ENCODE results near the gene EVA1B.
A peak's percentile ranks its signal among the peaks of the same experiment; 100 is the strongest.

The EVA1B gene

GRCh38 chr1:36307601-36308330 lies 15.7 kb downstream of the EVA1B start:
- DNase-seq: no peak

- peak; percentile 91 for DNase-seq
These were observed 16.5 kb downstream of the EVA1B start for GRCh38 chr1:36306902-36307456.

DNA sequence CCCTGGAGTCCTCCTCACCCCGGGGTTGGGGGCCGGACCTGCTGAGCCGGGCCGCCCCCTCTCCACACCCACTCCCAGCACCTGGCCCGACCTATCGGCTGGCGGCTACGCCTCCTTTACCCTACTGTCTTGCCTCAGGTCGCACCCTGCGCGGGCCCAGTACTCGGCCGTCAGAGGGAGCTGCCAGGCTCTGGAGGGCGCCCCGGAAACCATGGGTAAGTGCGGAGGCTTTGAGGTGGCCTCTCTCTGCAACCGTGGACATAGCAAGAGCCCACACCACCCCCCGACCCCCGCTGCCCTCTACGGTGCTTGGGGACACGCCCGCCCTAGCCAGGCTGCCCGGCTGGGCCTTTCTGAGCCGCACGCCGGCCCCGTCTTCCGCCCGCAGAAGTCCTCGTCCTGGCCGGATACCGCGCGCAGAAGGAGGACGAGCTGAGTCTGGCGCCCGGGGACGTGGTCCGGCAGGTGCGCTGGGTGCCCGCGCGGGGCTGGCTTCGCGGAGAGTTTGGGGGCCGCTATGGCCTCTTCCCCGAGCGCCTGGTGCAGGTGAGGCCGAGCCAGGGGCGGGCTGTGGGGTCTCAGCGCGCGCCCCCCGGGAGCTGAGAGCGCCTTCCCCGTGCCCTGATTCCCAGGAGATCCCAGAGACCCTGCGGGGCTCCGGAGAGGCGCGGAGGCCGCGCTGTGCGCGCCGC lies 17.1 kb downstream of the EVA1B start, which contains the start of gene SH3D21:
SH3D21 (plus strand) TSS at position 159 of the 692 bp plus-strand sequence; CDS start at position 212, 53 bp downstream.
- peak; percentile 50 for DNase-seq

DNA sequence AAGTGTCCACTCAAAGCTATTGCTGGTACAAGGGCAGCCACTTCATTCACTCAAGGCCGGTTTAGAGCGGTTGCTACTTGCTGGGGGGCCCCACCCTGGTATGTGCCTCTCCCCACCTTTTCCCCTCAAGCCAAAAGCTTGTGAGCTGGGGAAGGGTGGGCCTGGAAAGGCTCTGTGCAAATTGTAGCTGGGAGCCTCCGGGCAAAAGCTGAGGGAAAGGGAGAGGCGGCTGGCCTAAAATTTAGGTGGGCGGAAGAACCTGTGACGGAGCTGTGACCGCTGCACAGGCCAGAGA lies 17.6 kb downstream of the EVA1B start:
- DNase-seq: no peak

- no peak for DNase-seq
These were observed 18.2 kb downstream of the EVA1B start for GRCh38 chr1:36304970-36305914.

- DNase-seq: peak; percentile 22
These were observed 18.9 kb downstream of the EVA1B start for GRCh38 chr1:36304521-36304920.

GRCh38 chr1:36303650-36304360 lies 19.6 kb downstream of the EVA1B start:
- no peak for DNase-seq

- DNase-seq: no peak
These were observed 20.2 kb downstream of the EVA1B start for GRCh38 chr1:36303244-36303643.

DNA sequence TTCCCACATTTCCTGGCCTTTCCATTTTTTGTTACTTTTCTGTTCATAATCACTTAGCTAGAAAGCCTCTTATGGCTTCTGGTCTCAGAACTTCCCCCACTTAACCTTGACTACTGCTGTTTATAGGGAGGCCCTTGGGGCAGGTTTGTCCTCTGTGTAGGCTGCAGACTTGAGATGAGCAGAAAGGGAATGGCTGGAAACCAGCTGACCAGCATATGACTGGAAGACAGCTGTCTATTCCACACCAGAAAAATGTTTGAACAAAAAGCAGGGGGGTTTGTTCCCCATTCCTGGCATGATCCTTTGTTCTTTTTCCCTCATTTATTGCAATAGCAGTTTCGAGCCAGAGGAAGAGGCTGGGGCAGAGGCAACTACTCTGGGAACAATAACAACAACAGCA lies 22.2 kb downstream of the EVA1B start:
- no peak for DNase-seq

- DNase-seq: no peak
These were observed 22.9 kb downstream of the EVA1B start for GRCh38 chr1:36300526-36300925.

GRCh38 chr1:36298640-36299039 lies 24.8 kb downstream of the EVA1B start:
- DNase-seq: no peak

DNA sequence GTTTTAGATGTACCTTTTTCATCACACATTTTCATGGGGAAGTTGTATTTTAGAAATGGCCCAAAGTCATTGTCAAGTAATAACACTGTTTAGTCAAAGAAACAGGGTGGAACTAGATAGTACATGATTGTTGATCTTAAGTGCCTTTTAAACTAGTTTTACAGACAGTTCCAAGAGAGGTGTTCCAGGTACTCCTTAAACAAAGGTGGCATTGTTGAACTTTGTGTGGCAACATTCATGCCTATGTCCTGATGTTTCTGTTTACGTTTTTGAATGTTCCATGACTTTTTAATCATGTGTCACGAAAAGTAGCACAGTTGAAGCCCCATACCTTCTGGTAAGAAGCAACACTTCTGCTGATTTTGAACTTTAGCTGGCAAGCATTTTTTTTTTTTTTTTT lies 26.4 kb downstream of the EVA1B start:
- DNase-seq: no peak

- no peak for DNase-seq
These were observed 28.1 kb downstream of the EVA1B start for GRCh38 chr1:36295390-36295789.

- no peak for DNase-seq
These were observed 35.9 kb downstream of the EVA1B start for GRCh38 chr1:36287595-36287994.

GRCh38 chr1:36286802-36287201 lies 36.6 kb downstream of the EVA1B start:
- DNase-seq: no peak

DNA sequence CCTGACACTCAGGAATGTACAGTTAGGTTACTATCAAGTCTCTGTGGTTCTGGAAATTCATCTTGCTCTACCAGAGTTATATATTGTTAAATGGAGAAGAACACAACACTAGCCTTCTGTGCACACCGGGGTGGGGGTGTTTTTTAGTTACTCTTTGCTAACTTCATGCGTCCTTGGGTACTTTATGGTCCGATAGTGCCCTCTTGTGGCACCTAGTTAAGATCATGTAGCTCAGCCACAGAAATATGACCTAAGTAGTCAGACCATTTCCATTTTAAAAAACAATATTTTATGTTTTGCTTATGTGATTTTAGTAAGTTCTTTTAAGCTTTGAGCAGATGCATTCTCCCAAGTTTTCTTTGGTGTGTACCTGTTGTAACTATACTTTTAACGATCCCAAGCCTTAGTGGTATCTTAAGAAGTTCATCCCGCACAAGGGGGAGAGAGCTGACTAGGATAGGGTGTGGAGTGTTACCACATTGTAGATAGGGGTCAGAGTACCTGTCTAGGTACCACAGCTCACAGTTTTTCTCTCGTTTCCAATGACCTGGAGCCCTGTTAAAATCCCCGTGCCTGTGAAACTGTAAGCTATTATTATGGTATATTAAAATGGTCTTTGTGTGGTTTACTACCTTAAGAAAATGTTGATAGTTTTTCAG lies 37.9 kb downstream of the EVA1B start:
- DNase-seq: peak; percentile 63

DNA sequence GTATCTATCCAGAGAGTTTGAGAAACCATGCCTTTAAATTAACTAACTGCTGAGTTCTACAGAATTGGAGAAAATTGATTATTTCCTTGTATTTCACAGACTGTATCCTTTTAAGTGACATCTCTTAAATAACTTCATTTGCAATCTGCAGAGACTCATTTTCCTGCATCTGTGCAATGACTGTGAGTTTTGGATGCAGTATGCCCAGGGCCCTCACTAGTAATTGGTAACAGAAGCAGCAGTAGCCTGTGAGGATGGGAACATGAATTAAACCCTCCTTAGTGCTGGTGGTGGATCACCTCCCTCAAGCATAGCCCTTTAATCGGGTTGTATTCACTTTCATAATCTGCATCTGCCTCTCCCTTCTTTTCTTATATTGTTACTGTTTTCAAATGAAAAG lies 38.9 kb downstream of the EVA1B start:
- no peak for DNase-seq

GRCh38 chr1:36284061-36284460 lies 39.4 kb downstream of the EVA1B start:
- DNase-seq: no peak

GRCh38 chr1:36279789-36280296 lies 43.6 kb downstream of the EVA1B start:
- DNase-seq: no peak

- DNase-seq: no peak
These were observed 44.2 kb downstream of the EVA1B start for GRCh38 chr1:36279110-36279788.

- DNase-seq: no peak
These were observed 46.8 kb downstream of the EVA1B start for GRCh38 chr1:36276688-36277087.

All from CD4-positive, alpha-beta T cell treated with Interferon gamma for 1 hour (primary cell).